IPS-18c (cell line): ENCODE measurements around the gene EVA1B.

ENCODE experiments used
- H3K4me3 ChIP-seq: 2 replicates; pipeline ENCODE4 v1.7.0; 2013; ENCODE audit warnings: low read depth, mild to moderate bottlenecking, low read length, moderate library complexity; ENCODE audit not compliant: insufficient read depth
- H3K9me3 ChIP-seq: one replicate; pipeline ENCODE4 v1.6.1; 2013; ENCODE audit warnings: mild to moderate bottlenecking, low read length, moderate library complexity; ENCODE audit not compliant: control insufficient read depth, insufficient read depth

EVA1B gene

GRCh38 chr1:36303244-36303643, 20.2 kb downstream of the EVA1B start:
- Histone ChIP-seq H3K9me3 (no peaks in the 10 kb centered on the region), H3K4me3 (no peak overlapping the region)

GRCh38 chr1:36301220-36301619, 22.2 kb downstream of the EVA1B start:
- no peak overlapping the region for H3K4me3 ChIP-seq
- no peaks in the 10 kb centered on the region for H3K9me3 ChIP-seq

GRCh38 chr1:36300526-36300925, 22.9 kb downstream of the EVA1B start:
- Histone ChIP-seq H3K9me3 (no peaks in the 10 kb centered on the region), H3K4me3 (no peak overlapping the region)

- H3K9me3 ChIP-seq, result no peaks in the 10 kb centered on the region
- no peak overlapping the region for H3K4me3 ChIP-seq
These were observed 24.8 kb downstream of the EVA1B start for GRCh38 chr1:36298640-36299039.

GRCh38 chr1:36297062-36297461, 26.4 kb downstream of the EVA1B start:
- H3K9me3 ChIP-seq, result no peaks in the 10 kb centered on the region
- H3K4me3 ChIP-seq, result no peak overlapping the region

GRCh38 chr1:36295390-36295789, 28.1 kb downstream of the EVA1B start:
- Histone ChIP-seq H3K9me3 (no peaks in the 10 kb centered on the region), H3K4me3 (no peak overlapping the region)

- H3K4me3 ChIP-seq, result no peak overlapping the region
- H3K9me3 ChIP-seq, result no peaks in the 10 kb centered on the region
These were observed 35.9 kb downstream of the EVA1B start for GRCh38 chr1:36287595-36287994.

- no peaks in the 10 kb centered on the region for H3K9me3 ChIP-seq
- H3K4me3 ChIP-seq, result no peak overlapping the region
These were observed 36.6 kb downstream of the EVA1B start for GRCh38 chr1:36286802-36287201.

- no peak overlapping the region for H3K4me3 ChIP-seq
- no peaks in the 10 kb centered on the region for H3K9me3 ChIP-seq
These were observed 37.9 kb downstream of the EVA1B start for GRCh38 chr1:36285443-36286101.

GRCh38 chr1:36284517-36284916, 38.9 kb downstream of the EVA1B start:
- Histone ChIP-seq H3K4me3 (no peak overlapping the region), H3K9me3 (no peaks in the 10 kb centered on the region)

GRCh38 chr1:36284061-36284460, 39.4 kb downstream of the EVA1B start:
- Histone ChIP-seq H3K9me3 (no peaks in the 10 kb centered on the region), H3K4me3 (no peak overlapping the region)

- Histone ChIP-seq H3K4me3 (no peak overlapping the region), H3K9me3 (no peaks in the 10 kb centered on the region)
These were observed 43.6 kb downstream of the EVA1B start for GRCh38 chr1:36279789-36280296.

GRCh38 chr1:36279110-36279788, 44.2 kb downstream of the EVA1B start:
- Histone ChIP-seq H3K4me3 (no peak overlapping the region), H3K9me3 (no peaks in the 10 kb centered on the region)

GRCh38 chr1:36276688-36277087, 46.8 kb downstream of the EVA1B start:
- H3K4me3 ChIP-seq, result no peak overlapping the region

GRCh38 chr1:36274201-36274600, 49.2 kb downstream of the EVA1B start:
- no peaks in the 10 kb centered on the region for H3K9me3 ChIP-seq
- H3K4me3 ChIP-seq, result no peak overlapping the region

More at GRCh38 chr1:36276688-36277087, 46.8 kb downstream of the EVA1B start:
- H3K9me3 ChIP-seq, result no peaks in the 10 kb centered on the region

- Histone ChIP-seq H3K4me3 (no peak overlapping the region), H3K9me3 (no peaks in the 10 kb centered on the region)
These were observed 50.4 kb downstream of the EVA1B start for GRCh38 chr1:36273024-36273423.
